HT1080 (cell line): ENCODE measurements around the gene PLVAP. TPM values are rescaled to one million over a fixed set of nuclear protein-coding genes. Genes with fewer than 3 reads are reported as not detected.
A peak's percentile ranks its signal among the peaks of the same experiment; 100 is the strongest.

ENCODE experiments used
- DNase-seq: peaks from one replicate; pipeline ENCODE4 v3.0.0-alpha.2; 2015; ENCODE audit warnings: low read depth
- polyA plus RNA-seq, 2 experiments: library from polyadenylated mRNA; depleted of rRNA; stranded (reverse); fragments of >200 nt; gene quantifications; 2 replicates each; pipeline ENCODE4 v1.2.3, GENCODE V29; 2015
- total RNA-seq: library from RNA; depleted of rRNA; stranded (reverse); fragments of >200 nt; shearing (Covaris generic); gene quantifications from 2 replicates; pipeline ENCODE4 v1.2.3, GENCODE V29; 2014; rRNA removed

Gene PLVAP, protein sequence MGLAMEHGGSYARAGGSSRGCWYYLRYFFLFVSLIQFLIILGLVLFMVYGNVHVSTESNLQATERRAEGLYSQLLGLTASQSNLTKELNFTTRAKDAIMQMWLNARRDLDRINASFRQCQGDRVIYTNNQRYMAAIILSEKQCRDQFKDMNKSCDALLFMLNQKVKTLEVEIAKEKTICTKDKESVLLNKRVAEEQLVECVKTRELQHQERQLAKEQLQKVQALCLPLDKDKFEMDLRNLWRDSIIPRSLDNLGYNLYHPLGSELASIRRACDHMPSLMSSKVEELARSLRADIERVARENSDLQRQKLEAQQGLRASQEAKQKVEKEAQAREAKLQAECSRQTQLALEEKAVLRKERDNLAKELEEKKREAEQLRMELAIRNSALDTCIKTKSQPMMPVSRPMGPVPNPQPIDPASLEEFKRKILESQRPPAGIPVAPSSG
- not detected in 2 replicates for total RNA-seq
- polyA plus RNA-seq (2015; cell fraction: cytosol; rRNA removed) = not detected in 2 replicates
- not detected in 2 replicates for polyA plus RNA-seq (2015; cell fraction: nucleus; rRNA removed)

DNA sequence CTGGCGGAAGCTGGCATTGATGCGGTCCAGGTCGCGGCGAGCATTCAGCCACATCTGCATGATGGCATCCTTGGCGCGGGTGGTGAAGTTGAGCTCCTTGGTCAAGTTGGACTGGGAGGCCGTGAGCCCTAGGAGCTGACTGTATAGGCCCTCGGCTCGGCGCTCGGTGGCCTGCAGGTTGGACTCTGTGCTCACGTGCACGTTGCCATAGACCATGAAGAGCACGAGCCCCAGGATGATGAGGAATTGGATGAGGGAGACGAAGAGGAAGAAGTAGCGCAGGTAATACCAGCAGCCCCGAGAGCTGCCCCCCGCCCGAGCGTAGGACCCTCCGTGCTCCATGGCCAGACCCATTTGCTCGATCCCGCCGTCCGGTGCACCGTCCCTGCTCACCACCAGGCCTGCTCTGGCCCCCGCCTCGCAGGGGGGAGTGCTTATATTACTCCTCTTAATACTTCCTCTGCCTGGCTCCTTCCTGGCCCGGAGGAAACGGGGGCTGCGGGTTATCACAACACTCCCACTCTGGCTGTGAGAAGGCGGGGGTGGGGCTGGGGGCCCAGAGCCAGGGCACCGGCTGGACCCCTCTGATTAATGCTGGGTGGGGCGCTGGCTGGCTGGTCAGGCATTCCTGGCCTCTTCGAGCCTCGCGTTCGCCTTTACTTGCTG is at the start of gene PLVAP:
TSS of gene PLVAP (minus strand) at position 408 of the 666 bp plus-strand sequence. CDS start at position 354, 54 bp downstream.
- no peak for DNase-seq

DNA sequence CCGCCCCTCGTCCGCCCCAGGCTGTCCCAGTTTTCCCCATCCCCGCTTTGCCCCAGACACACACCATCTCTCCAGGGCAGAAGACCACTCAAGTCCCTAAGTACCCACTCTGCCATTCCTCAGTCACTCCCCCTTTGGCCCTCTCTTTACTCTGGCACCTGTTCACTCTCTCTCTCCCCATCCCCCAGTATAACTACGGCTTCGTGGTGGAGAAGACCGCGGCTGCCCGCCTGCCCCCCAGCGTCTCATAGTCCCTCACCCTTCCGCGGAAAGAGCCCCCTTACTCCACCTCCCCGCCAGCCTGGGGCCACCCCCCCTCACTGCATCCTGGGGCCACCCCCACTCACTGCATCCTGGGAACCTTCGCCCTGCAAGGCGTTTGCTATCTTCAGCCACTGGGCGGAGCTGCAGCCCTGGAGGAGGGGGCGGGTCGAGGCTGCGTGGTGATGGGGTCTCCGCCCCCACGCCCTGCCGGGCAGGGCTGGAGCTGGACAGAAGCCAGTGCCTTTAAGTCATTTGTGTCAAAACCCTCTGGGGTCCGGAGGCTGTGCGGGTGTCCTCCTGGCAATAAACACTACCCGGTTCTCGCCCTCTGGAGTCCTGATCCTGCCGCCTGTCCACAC is 47.7 kb upstream of the PLVAP start:
- DNase-seq = no peak

DNA sequence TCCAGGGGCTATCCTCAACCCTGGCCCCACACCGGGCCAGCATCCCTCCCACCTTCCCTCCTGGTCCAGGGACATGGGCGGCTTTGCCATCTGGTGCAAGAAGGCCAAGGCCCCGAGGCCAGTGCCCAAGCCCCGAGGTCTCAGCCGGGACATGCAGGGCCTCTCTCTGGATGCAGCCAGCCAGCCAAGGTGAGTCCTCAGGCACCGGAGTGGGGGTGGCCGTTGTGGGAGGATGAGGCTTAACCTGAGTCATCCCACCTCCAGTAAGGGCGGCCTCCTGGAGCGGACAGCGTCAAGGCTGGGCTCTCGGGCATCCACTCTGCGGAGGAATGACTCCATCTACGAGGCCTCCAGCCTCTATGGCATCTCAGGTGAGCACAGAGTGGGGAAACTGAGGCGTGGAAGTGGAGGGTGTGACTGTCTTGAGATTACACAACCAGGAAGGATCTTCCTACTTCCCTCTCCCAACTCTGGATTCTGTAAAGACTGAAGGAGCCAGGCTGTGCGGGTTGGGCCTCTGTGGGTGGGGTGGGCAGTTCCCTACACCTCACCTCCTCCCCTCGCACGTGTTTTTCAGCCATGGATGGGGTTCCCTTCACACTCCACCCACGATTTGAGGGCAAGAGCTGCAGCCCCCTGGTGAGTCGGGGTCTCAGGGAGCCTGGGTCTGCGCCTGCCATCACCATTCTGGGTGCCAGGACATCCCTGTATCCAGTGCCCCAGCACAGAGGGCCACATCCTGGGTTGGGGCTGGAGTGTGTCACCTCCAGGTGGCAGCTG is 46.5 kb upstream of the PLVAP start:
- no peak for DNase-seq

DNA sequence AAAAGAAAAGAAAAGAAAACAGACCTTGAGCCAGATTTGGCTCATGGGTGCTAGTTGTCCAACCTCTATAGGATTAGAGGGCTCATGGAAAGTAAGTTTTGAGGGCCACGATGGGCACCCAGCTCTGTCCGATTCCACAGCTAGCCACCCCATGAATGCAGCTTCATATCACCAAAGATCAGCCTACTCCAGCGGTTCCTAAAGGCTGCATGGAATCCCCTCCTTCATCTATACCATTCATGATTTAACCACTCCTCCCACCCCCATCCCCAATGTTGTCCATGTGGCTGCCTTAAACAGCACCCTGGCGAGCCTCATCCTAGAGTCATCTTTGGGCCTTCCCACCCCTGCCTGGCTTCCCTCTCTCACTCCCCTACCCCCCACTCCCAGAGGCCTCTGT is 44.8 kb upstream of the PLVAP start:
- DNase-seq = no peak

DNA sequence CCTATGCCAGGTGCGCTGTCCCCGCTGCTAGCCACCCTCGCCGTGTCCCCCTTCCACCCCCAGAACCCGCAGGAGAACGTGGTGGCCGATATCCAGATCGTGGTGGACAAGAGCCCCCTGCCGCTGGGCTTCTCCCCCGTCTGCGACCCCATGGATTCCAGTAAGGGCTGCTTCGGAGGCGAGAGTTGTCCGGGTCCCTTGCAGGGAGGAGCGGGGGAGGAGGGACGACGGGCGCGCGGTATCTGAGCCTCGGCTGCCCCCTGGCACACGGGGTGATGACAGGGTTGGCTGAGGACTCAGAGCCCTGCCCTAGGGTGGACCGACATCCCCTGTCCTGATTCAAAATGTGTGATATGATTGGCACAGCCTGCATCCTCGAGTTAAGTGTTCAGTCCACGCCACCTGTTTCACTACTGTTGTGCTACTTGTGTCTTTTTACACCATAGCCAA is 43.4 kb upstream of the PLVAP start:
- DNase-seq = peak; percentile 27

DNA sequence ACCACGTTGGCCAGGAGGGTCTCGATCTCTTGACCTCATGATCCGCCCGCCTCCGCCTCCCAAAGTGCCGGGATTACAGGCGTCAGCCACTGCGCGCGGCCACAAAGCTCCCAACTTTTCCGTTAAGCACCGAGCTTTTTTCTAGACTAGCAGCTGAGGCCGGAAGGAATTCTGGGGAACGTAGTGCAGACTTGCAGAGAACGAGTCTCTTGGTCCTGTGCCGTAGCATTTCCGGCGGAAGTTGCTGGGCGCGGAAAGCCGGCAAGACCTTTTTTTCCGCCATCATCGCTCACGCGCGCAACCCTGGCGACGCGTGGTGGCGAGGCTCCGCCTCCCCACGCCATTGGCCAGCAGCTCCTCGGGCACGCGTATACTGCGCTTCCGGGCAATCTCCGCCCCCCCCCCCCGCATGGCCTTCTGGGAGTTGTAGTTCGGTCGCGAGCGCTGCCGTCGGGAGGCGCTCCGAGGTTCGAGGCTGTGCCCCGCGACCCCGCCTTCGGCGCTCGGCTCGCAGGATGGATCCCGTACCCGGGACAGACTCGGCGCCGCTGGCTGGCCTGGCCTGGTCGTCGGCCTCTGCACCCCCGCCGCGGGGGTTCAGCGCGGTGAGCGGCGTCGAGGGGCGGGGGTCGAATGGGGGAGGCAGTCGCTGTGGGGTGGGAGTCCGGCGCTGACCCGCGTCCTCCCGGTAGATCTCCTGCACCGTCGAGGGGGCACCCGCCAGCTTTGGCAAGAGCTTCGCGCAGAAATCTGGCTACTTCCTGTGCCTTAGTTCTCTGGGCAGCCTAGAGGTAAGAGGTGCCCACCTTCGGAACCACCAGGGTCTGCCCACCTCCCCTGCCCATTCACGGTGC is 42.7 kb upstream of the PLVAP start, which contains the start of gene MVB12A:
TSS of gene MVB12A (plus strand) at position 427 of the 854 bp plus-strand sequence. CDS start at position 516, 89 bp downstream.
- DNase-seq = peak; percentile 99

DNA sequence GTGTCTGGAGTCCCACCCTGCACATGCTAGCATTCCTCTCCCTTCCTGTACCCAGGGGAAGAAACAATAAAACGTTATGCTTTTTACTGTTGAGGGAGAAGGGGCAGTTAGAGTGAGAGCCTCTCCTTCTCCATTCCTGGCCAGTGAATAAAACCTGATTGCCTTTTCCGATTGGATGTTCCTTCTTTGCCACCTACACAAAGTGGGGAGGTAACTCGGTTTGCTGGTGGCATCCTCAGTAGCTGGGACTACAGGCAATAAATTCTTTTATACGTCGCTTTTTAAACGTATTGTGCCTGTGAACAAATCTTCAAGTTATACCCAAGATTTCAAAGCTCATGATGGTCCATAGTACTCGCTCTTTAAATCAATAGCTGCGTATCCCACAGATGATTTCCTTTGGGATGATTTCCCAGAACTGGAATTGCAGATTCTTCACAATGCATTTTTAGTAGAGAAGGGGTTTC is 42.0 kb upstream of the PLVAP start:
- DNase-seq = no peak

DNA sequence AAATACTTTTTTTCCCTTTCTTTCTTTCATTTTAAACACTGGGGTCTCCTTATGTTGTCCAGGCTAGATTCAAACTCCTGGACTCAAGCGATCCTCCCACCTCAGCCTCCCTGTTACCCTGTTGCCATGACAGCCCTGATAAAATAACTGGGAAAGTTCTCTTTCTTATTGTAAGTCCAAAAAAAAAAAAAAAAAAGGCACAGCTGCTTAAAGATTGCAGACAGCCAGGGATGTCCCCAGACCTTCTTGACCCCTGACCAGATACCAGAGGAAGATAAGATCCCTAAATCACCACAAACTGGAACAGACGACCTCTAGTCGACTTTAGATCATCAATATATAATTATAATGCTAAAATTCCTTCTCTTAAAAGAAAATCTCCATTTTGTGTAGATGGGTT is 41.6 kb upstream of the PLVAP start:
- no peak for DNase-seq

DNA sequence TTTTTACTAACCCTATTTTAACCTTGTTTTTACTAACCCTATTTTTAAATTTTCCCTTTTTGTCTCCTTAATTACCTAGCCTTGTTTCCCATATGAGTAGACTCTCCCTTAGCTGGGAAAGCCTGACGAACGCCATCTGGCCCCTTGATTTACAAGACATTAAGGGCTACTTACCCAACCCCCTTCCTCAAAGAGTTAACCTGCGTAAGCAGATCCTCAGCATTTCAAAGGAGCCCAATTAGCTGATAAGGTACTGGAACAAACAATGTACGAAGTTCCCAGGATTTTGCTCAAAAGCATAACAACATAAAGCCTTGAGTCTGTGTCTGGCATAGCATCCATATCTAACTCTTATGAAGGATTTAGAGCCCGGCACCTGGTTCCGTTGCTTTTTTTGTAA is 38.0 kb upstream of the PLVAP start:
- DNase-seq = no peak

DNA sequence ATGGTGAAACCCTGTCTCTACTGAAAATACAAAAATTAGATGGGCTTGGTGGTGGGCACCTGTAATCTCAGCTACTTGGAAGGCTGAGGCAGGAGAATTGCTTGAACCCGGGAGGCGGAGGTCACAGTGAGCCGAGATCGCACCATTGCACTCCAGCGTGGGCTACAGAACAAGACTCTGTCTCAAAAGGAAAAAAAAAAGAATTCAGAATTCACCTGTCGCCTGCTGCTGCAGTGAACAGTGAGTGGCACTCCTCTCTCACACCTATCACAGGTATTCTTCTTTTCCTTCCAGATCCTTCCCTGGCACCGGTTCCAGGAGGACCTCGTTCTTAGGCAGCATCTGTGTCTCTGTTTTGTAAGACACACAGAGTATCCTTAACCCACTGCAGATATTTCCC is 37.0 kb upstream of the PLVAP start:
- no peak for DNase-seq

DNA sequence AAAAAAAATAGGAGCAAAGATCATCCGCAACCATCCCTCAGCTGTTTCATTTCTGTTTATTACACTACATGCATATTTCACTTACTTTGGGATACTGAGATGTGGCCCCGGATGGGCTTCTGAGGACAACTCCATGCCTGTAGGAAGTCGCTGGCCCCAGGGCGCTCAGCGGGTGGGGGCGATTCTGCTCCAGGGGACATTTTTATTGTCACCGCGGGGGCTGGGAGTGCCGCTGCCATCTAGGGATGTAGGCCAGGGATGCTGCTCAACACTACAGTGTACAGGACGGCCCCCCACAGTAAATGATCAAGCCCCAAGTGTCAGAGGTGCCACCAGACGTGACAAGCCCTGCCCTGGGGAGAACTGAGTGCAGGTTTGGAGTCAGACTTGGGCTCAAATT is 34.7 kb upstream of the PLVAP start:
- no peak for DNase-seq

DNA sequence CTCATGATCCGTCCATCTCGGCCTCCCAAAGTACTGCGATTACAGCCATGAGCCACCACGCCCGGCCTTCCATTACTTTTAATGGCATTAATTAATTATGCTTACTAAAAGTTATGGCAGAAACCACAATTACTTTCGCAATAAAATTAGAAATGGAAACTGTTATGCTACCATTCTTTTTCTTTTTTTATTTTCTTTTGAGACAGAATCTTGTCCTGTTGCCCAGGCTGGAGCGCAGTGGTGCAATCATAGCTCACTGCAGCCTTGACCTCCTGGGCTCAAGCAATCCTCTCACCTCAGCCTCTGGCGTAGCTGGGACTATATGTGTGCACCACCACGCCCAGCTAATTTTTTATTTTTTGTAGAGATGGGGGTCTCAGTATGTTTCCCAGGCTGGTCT is 32.8 kb upstream of the PLVAP start:
- no peak for DNase-seq

DNA sequence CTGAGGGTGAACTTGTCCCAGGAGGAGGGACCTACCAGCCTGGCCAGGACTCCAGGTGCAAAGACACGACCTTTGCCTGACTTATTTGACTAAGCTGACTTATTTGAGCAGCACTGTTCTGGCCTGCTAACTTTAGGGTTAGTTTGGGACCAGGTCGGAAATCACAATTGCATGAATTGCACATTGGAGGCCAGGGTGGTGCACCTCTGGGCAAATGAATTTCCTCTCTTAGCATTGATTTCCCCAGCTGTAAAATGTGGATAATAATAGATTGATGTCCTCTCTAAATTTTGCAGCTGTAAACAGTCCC is 29.7 kb upstream of the PLVAP start:
- DNase-seq = no peak

DNA sequence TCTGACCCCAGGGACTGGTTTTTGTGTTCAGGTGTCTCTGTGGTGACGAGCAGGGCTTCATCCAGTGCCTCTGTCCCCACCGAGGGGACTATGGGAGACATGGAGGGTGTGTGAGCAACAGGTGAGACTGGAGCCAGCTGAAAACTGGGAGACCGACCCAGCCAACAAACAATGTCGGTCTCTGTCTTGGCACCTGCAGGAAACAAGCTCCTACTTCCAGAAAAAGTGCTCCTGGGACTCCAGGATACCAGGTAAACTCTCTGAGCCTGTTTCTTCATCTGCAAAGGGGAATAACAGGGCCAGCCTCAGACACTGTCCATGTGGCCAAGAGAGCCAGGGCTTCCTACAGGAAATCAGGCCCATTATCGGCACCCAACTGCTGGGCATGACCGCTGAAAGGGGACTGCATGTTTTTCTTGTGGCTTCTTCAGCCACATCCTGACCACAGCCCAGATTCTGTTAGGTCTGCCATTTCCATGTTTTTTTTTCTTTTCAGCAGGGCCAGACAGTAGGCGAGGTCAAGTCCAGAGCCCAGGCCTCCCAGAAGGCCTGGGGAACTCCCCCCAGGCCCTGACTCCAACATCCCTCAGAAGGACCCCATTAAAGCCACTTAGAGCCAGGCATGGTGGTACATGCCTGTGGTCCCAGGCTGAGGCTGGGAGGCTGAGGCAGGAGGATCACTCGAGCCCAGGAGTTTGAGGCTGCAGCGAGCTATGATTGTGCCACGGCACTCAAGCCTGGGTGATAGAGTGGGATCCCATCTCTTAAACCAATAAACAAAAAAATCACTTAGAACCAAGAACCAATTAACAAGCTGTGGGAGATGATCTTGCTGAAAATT is 29.1 kb upstream of the PLVAP start:
- peak; percentile 85 for DNase-seq

DNA sequence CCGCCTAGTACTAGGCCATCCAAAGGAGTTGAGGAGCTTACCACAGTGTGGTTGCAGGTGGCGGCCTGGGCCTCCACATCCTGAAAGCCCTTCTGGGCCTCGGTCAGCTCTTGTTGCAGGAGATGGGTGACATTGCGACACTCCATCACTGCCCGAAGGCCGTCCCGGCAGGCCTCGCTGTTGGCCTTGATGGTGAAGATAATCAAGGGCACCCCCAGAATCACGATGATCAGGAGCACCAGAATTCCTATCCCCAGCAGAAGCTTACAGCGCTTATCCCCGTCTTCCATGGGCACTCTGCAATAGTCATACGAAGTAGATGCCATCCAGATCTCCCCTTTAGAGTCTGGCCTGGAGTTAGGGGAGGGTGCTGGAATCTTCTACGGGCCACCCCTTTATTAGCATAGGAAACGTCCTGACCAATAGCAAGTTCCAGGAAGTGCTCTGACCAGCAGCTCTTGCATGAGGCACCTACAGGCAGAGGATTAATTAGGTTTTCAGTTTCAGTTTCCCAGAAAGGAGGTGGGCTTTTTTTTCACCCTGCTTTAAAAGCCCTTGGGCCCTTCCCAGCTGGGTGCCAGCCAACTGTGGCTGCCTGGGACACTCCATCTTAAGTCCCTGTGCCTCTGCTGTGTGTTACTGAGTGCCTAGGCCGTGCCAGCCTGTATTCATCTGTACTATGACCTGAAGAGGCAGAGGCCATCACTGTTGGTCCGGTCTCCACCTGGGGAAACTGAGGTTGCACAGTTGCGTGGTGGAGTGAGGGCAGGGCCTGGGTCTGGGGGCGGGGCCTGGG is 28.3 kb upstream of the PLVAP start, which contains the start of gene BST2:
TSS of gene BST2 (minus strand) at position 381 of the 796 bp plus-strand sequence. CDS start at position 326, 55 bp downstream.
- peak; percentile 37 for DNase-seq

DNA sequence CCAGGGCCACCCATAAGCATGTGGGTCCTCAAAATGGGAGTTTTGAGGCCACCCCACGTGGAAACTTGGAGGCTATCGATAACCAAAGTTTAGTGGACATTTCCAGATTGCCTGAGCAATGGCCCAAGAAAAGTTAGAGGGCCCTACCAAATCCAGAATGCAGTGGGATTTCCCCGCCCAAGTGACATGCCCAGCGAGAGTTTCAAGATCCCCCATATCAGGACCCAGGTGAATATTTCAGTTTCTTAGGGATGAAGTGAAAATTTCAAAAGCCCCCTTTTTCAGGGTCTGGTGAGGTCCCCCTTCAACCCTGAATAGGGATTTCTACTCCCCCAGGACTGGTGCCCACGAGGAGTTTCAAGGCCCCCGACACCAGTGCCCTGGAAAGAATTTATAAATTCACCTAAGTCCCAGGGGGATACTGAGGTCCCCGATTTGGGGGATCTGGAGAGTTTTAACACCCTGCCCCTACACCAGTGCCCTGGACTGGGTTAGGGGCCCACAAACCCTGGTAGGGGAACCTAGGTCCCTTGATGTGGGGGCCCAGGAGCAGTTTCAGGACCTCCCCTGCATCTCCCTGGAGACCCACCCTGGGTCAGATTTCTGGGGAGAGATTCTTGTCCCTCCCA is 27.6 kb upstream of the PLVAP start:
- DNase-seq = no peak

DNA sequence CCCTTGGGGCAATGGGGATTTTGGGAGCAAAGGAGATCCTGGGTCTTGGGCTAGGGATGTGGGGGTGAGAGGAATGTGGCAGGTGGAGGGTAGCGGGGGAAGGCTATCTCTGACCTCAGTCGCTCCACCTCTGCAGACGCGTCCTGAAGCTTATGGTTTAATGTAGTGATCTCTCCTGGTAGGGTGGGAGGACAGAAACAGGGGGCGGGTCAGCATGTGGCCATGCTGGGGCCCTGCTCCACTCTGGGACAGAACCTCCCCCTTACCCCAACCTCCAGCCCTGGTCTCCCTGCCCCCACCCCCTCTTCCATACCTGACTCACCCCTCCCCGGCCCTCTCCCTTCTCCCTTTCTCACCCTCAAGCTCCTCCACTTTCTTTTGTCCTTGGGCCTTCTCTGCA is 26.9 kb upstream of the PLVAP start:
- no peak for DNase-seq
